T-helper 2 cell treated with Interferon-gamma antibody and Interleukin-4, amounts not matched to agents 100 ng/mL and 5 ng/mL, for 36 hours (primary cell): Measurements from ENCODE around the gene DAPP1. TPM values are rescaled to one million over a fixed set of nuclear protein-coding genes. Genes with fewer than 3 reads are reported as not detected.

ENCODE experiments used
- intact Hi-C: fragments of 100-400 bp; cut with micrococcal nuclease; formaldehyde crosslinking; loops from one replicate; pipeline ENCODE4 v1.15.1; 2023
- total RNA-seq: library from RNA; stranded (reverse); gene quantifications from 2 replicates; pipeline ENCODE4 v1.2.3, GENCODE V29; 2022

The DAPP1 gene
- total RNA-seq, 1 donor from 2014 or later, result 30.0 TPM

- intact Hi-C loops, result no loop called here
Observed at GRCh38 chr4:99848591-99849001, 32.0 kb downstream of the DAPP1 start.

DNA sequence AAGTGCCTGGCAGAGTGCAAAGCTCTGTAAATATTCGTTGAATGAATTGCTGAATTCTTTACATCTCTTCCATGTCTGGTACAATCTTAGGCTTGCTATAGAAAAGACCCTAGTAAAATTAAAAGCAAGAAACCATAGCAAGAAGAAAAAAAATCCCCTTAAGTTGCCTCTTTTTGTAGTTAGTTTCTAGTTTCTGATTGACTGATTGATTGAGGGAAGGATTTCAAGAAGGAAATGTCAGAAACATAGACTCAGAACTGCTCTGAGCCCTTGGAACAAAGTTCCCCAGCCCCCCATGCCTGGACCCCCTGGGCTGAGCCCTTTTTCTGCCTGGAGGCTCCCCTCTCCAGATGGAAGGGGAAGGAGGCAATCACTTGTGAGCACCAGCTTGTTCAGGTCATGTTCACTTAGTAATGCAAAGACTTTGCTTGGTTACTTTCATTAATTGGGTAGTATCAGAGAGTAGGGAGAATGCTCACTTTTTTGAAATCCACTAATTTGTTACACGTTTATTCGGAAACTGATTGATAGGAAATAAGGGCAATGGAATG, 35.6 kb downstream of the DAPP1 start:
- intact Hi-C loops, result loop anchor here (5.0 kb wide), 1 partner anchor 40 kb away; the partner anchor contains the start of gene LAMTOR3

GRCh38 chr4:99853190-99853589, 36.6 kb downstream of the DAPP1 start:
- intact Hi-C loops, result loop anchor here (5.0 kb wide), 1 partner anchor 39 kb away; the partner anchor contains the start of gene LAMTOR3

DNA sequence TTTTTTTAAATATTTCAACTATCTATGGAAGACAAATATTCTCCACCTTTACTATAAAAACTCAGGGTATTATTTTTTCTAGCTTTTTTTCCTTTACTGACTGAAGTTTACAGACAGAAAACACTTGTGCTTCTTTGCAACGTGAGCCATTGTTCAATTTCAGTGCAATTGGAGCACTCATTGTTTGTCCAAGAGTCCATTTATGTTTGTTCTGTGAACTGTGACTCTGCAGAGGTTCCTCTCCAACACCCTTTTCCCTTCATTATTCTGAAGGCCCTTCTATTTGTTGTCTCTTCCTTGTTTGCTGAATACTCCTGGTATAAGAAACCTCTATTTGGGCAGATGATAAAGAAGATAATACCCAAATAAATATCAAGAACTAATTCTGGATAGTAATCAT, 37.4 kb downstream of the DAPP1 start:
- intact Hi-C loops, result loop anchor here (5.0 kb wide), 1 partner anchor 38 kb away; the partner anchor contains the start of gene LAMTOR3

- intact Hi-C loops, result loop anchor here (1.0 kb wide), 2 partner anchors 8 to 94 kb away; no protein-coding TSS in a partner anchor
Observed at GRCh38 chr4:99855678-99856077, 39.1 kb downstream of the DAPP1 start.

GRCh38 chr4:99856166-99856565, 39.5 kb downstream of the DAPP1 start:
- intact Hi-C loops, result loop anchor here (1.0 kb wide), 1 partner anchor 93 kb away; no protein-coding TSS in a partner anchor

DNA sequence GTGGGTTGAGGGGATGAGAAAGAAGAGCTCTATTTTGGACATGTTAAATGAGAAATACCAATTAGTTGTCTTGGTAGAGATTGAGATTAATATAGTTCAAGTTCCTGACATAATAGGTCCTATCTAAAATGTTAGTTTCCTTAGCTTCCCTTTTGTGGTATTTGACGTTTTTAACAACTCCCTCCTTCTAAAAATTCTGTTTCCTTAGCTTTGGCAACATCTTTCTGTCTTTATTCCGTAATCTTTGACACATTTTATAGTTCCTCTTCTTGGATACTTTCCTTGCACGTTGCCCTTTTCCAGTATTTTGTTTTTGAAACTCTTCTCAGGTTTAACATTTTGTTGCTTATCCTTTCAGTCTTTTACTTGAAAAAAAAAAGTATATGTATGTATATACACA, 40.7 kb downstream of the DAPP1 start:
- intact Hi-C loops, result no loop called here

DNA sequence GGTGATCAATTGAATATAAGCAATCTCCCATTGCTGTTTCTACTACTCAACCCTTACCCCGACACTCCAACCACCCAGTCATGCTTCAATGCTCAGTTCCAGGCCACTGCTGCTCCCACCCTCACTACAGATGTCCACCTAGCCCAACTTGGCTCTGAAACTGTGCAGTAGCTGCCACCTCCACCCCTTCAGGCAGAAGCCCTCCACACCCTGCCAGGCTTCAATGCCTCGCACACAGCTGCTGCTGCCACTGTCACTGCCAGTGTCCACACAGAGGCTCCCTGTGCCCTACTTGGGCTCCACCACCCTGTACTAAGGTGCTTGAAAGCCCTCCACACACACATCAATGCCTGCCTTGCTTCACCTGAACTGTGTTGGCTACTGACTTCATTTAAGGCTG, 43.0 kb downstream of the DAPP1 start:
- intact Hi-C loops, result no loop called here

- intact Hi-C loops, result no loop called here
Observed at GRCh38 chr4:99860521-99860920, 43.9 kb downstream of the DAPP1 start.

DNA sequence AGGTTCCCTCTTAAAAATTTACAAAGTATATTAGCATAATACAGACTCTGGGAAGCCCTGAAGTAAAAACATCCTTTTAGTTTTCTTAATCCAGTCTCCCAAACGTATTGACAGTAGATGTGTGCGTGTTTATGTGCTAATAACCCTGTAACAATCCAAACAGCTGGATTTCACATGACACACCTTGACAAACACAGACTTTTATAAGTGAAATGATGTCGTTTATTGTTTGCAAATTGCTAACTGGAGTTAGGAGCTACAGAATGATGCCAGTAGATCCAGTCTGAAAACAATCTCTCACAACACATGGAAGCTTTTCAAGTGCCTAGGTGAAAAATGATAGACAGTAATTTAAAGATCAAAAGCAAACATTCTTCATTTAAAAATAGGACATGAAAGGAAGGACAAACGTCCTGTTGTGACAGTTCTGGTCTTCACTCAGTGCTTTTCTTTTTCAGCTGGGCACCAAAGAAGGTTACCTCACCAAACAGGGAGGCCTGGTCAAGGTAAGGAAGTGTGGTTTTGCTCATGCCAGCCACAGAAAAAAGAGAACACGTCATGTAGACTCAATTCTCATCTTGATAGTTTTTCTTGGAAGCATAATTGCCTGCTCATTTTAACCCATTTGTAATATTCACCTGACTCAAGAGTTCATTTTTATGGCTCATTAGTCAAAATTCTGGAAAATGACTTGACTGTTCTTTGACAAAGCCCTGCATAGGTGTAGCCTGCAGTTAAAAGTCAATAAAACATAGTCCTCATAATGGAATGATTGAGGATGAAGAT, 44.7 kb downstream of the DAPP1 start:
- intact Hi-C loops, result no loop called here

- intact Hi-C loops, result no loop called here
Observed at GRCh38 chr4:99863804-99864203, 47.2 kb downstream of the DAPP1 start.

DNA sequence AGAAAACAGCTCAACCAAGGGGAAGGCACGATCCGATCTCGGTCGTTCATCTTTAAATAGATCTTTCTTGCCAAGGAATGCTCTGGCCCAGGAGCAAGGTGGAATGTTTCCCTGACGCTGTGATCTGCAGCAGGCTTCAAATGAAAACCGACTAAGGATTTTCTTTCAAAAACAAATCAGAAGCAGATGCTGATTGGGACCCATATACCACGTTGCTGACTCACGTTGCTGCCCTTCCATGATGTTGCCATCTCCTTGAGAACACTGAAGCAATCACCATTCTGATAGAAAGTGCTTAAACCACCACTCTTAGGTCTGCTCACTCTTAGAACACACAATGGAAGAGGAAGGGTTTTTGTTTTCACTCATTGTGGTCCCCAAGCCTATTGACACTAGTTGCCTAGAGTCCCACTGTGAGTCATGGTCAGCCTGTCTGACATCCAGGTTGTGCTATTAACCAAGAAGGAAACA, 51.5 kb downstream of the DAPP1 start:
- intact Hi-C loops, result no loop called here

GRCh38 chr4:99872570-99872969, 55.9 kb downstream of the DAPP1 start:
- intact Hi-C loops, result no loop called here

GRCh38 chr4:99875071-99875470, 58.4 kb downstream of the DAPP1 start:
- intact Hi-C loops, result no loop called here

GRCh38 chr4:99876946-99877345, 60.3 kb downstream of the DAPP1 start:
- intact Hi-C loops, result no loop called here

DNA sequence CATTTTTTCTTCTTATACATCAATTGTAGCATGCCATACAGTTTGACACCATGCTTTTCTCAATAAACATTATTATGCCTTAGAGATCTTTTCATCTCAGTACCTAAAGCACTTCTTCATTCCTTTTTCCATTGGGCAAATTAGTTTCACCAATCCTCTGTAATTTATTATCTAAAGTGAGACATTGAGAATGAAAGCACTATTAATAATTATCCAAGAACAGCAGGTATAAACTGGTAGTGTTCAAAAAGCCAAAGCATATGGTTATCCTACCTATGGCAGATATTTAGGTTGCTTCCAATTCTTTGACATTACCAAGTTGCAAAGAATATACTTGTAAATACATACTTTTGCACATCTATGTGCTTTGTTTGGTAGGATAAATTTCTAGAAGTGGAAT, 62.0 kb downstream of the DAPP1 start:
- intact Hi-C loops, result no loop called here

- intact Hi-C loops, result no loop called here
Observed at GRCh38 chr4:99879458-99879857, 62.8 kb downstream of the DAPP1 start.

- intact Hi-C loops, result loop anchor here (1.0 to 2.0 kb wide), 4 partner anchors 66 to 324 kb away; partner anchors contain the start of genes DAPP1 and H2AZ1
Observed at GRCh38 chr4:99885063-99885664, 68.5 kb downstream of the DAPP1 start.

GRCh38 chr4:99885687-99886086, 69.1 kb downstream of the DAPP1 start:
- intact Hi-C loops, result loop anchor here (1.0 to 2.0 kb wide), 4 partner anchors 65 to 324 kb away; partner anchors contain the start of genes DAPP1 and H2AZ1

DNA sequence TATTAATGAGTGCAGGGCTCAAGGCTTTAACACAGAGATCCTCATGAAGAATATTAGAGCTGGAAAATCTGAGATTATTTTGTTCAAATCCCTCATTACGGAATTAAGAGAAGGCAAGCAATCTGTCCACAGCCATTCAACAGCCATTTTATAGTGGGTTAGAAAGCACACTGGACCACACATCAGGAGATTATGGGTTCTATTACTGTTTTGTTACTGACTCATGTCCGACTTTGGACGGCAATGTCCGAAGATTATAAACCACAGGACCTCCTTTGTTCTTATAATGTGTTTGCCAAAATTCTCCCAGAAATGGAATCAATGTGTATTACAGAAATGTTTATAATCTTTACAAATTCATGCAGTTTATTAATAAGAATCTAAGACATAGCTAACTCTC, 69.5 kb downstream of the DAPP1 start:
- intact Hi-C loops, result no loop called here

DNA sequence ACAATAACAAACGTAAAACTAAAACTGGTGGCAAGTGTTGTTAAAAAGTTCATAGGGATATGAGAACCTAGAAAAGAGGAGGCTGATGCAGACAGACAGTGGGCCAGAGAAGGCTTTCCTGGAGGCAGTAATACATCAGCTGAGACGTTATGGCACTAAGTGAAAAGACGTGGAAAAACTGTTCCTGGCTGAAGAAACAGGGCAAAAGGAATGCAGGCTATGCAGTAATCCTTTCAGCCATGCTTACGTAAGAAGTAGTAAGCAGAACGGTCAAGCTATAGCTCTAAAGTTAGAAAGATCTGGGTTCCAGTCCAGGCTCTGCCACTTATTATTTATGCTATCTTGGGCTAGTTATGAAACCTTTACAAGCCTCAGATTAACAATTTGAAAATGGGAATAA, 71.2 kb downstream of the DAPP1 start:
- intact Hi-C loops, result no loop called here

GRCh38 chr4:99891351-99891750, 74.7 kb downstream of the DAPP1 start:
- intact Hi-C loops, result loop anchor here (5.0 to 10.0 kb wide), 3 partner anchors 39 to 1747 kb away; partner anchors contain the start of genes ADH5 and STPG2
